IPS-15b (cell line): ENCODE results near the gene ASB2.

Experiments used
- H3K27me3 ChIP-seq: one replicate; pipeline ENCODE4 v1.6.1; 2013; ENCODE audit warnings: low read length; ENCODE audit not compliant: control insufficient read depth, insufficient read depth
- H3K36me3 ChIP-seq: one replicate; pipeline ENCODE4 v1.6.1; 2013; ENCODE audit warnings: low read length; ENCODE audit not compliant: control insufficient read depth, insufficient read depth
- H3K4me1 ChIP-seq: one replicate; pipeline ENCODE4 v1.6.1; 2013; ENCODE audit warnings: mild to moderate bottlenecking, low read length; ENCODE audit not compliant: control insufficient read depth, insufficient read depth
- H3K4me3 ChIP-seq: one replicate; pipeline ENCODE4 v1.5.1; 2013; ENCODE audit warnings: low read depth, low read length
- H3K9ac ChIP-seq: one replicate; pipeline ENCODE4 v1.6.1; 2013; ENCODE audit warnings: low read depth, mild to moderate bottlenecking, low read length
- H3K9me3 ChIP-seq: one replicate; pipeline ENCODE4 v1.6.1; 2013; ENCODE audit warnings: mild to moderate bottlenecking, low read length; ENCODE audit not compliant: control insufficient read depth, insufficient read depth

ASB2 gene

GRCh38 chr14:93964820-93965286 lies 11.5 kb downstream of the ASB2 start:
- H3K27me3 ChIP-seq: no peaks in the 10 kb centered on the region

DNA sequence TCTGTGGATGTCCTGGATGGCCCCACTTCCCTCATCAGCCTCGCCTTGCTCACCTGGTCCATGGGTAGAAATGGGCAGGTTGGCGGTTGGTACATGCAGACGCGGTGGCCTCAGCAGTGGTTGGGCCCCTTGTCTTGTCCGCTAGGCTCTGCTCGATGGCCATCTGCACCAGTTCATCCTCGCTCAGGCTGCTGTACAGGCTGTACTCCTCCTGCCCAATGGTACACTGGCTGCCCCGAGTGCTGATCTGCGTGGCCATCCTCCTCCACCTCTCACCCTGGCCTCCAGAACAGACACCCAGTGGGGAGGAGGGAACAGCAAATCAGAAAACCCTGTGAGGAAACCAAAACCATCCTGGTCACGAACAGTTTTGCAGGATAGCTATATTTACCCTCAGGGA lies 12.1 kb downstream of the ASB2 start:
- no peaks in the 10 kb centered on the region for H3K27me3 ChIP-seq
- H3K9ac ChIP-seq: no peak overlapping the region
- no peaks in the 10 kb centered on the region for H3K9me3 ChIP-seq
- H3K4me1 ChIP-seq: no peaks in the 10 kb centered on the region
- no peak overlapping the region for H3K4me3 ChIP-seq
- H3K36me3 ChIP-seq: no peaks in the 10 kb centered on the region

More at GRCh38 chr14:93964820-93965286, 11.5 kb downstream of the ASB2 start:
- no peak overlapping the region for H3K4me3 ChIP-seq
- H3K36me3 ChIP-seq: no peaks in the 10 kb centered on the region
- H3K4me1 ChIP-seq: no peaks in the 10 kb centered on the region
- H3K9me3 ChIP-seq: no peaks in the 10 kb centered on the region
- no peak overlapping the region for H3K9ac ChIP-seq

DNA sequence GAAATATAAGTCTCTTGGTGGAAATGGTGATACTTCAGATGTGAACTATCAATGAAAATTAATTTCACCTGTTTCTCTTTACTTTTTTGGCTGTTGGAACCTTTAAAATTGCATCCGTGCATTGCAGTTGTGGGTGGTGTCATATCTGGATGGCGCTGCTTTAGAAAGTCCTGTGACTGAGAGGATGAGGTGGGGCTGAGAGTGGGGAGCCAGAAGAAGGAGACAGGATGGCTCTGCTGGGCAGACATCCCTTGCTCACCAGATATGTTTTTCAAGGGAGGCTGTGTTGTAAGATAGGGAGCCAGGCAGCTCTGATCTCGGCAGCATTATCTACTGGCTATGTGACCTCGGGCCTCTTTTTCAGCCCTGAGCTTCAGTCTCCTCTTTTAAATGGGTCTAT lies 12.7 kb downstream of the ASB2 start:
- H3K9me3 ChIP-seq: no peaks in the 10 kb centered on the region
- H3K27me3 ChIP-seq: no peaks in the 10 kb centered on the region
- H3K36me3 ChIP-seq: no peaks in the 10 kb centered on the region
- no peaks in the 10 kb centered on the region for H3K4me1 ChIP-seq
- H3K9ac ChIP-seq: no peak overlapping the region
- no peak overlapping the region for H3K4me3 ChIP-seq

DNA sequence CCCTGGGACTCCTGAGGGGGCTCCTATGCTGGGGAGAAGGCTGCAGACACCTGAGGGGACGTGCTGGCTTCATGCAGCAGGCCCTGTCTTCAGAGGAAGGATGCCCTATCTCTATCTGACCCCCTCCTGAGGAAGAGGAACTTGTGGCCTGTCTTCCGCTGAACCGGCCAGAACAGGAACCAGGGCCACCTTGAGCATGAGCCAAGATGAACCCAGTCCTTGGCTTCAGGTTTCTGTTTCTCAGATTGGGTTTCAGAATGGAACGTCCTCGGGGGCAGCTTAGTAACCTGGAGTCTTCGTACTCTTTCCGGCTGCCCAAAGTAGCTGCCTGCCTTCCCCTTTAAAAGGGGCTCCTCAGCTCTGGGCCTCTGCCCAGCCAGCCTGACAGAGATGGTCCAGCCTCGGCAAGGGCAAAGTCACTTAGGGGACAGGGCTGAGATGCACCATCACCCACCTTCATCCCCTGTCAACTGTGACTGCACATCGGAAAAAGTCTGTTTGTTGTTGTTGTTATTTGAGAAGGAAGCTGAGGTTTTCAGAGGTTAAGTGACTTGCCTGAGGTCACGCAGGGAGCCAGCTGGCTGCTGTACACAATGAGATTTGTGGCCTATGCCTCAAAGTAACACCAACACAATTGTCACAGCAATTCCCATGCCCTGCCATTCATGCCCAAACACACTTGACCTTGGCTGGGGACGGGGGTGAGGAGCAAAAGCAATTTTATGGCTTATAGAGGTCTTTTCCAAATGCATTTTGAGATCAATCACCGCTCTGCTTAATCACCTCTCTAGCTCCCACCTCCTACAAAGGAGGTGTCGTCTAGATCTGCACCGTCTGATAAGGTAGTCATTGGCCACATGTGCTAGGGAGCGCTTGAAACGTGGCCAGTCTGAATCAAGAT lies 13.4 kb downstream of the ASB2 start:
- H3K4me1 ChIP-seq: no peaks in the 10 kb centered on the region
- no peak overlapping the region for H3K9ac ChIP-seq

DNA sequence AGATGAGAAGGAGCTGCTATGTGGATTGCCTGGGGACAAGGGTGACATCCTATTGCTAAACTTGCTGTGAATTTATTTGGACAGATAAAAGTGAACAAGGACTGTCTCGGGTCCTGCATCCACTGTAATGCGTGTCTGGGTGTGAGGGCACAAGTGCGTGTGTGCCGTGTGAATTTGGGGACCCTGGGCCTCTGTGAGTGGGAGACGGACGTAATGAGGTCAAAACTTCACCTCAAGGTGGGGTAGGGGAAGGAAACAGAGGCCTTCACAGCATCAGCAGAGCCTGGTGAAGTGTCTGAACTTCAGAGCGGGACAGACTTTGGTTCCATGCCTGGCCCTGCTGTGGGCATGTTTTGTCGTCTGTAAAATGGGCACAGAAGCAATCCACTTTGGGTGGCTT lies 14.8 kb downstream of the ASB2 start:
- Histone ChIP-seq H3K9ac (no peak overlapping the region), H3K4me1 (no peaks in the 10 kb centered on the region), H3K9me3 (no peaks in the 10 kb centered on the region), H3K27me3 (no peaks in the 10 kb centered on the region), H3K36me3 (no peaks in the 10 kb centered on the region), H3K4me3 (no peak overlapping the region)

More for the DNA sequence above, 13.4 kb downstream of the ASB2 start:
- no peaks in the 10 kb centered on the region for H3K27me3 ChIP-seq
- no peaks in the 10 kb centered on the region for H3K9me3 ChIP-seq
- no peaks in the 10 kb centered on the region for H3K36me3 ChIP-seq
- no peak overlapping the region for H3K4me3 ChIP-seq

GRCh38 chr14:93960774-93961438 lies 15.5 kb downstream of the ASB2 start:
- Histone ChIP-seq H3K4me3 (no peak overlapping the region), H3K9ac (no peak overlapping the region), H3K4me1 (peaks cover 1% of the 10 kb centered on the region), H3K9me3 (no peaks in the 10 kb centered on the region), H3K36me3 (no peaks in the 10 kb centered on the region), H3K27me3 (no peaks in the 10 kb centered on the region)

DNA sequence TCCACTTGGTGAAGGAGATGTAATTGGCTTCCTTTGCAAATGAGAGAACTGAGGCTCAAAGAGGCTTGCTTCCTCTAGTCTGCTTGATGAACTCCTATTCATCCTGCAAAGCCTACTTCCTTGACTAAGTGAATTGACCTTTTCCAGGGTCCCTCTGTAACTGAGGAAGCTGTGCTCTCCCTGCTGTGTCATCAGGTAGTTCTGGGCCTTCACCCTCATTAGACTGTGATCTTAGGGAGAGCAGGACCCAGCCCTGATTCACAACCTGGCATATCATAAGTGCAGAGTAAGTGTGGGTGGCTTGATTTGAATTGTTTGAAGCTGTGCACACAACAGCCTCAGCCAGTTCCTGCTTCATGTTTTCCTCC lies 16.3 kb downstream of the ASB2 start:
- Histone ChIP-seq H3K36me3 (no peaks in the 10 kb centered on the region), H3K4me1 (peaks cover 5% of the 10 kb centered on the region), H3K27me3 (no peaks in the 10 kb centered on the region), H3K9ac (no peak overlapping the region), H3K9me3 (no peaks in the 10 kb centered on the region), H3K4me3 (no peak overlapping the region)

- no peak overlapping the region for H3K9ac ChIP-seq
- no peak overlapping the region for H3K4me3 ChIP-seq
- no peaks in the 10 kb centered on the region for H3K36me3 ChIP-seq
- no peaks in the 10 kb centered on the region for H3K9me3 ChIP-seq
- peaks cover 5% of the 10 kb centered on the region for H3K4me1 ChIP-seq
- H3K27me3 ChIP-seq: no peaks in the 10 kb centered on the region
Observed at GRCh38 chr14:93959239-93960107, 16.9 kb downstream of the ASB2 start.

DNA sequence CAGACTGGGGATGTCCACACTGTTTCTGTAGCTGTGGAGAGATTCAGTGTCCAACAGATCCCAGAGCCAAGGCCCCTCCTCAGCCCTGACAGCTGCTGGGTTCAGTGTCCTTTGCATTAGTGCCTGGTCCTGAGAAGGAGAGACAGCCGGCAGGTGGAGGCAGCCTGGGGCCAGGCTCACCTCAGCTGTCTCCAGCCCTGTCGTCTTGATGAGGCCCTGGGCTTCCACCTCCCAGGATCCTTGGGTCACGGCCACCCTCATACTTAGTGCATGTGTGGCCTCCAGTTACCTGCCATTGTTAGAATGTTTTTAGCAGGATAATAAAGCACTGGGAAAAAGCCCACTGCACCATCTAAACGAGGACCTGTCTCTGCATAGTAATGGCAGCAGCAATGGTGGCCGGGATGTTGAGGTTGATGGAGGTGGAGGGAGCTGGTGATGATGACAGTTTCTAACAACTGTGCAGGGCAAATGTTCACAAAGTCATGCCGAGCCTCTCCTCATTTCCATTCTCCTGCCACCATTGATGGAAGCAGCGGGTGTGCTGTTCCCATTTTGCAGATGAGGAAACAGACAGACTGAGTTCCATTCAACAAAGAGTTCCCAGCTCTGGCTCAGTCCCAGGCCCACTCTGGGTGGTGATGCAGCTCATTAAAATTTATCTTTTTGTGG lies 17.7 kb downstream of the ASB2 start:
- H3K27me3 ChIP-seq: no peaks in the 10 kb centered on the region
- peaks cover 5% of the 10 kb centered on the region for H3K4me1 ChIP-seq
- H3K4me3 ChIP-seq: no peak overlapping the region
- no peaks in the 10 kb centered on the region for H3K9me3 ChIP-seq
- no peak overlapping the region for H3K9ac ChIP-seq
- no peaks in the 10 kb centered on the region for H3K36me3 ChIP-seq

- Histone ChIP-seq H3K4me1 (peaks cover 6% of the 10 kb centered on the region), H3K9me3 (no peaks in the 10 kb centered on the region), H3K36me3 (no peaks in the 10 kb centered on the region), H3K9ac (no peak overlapping the region), H3K27me3 (no peaks in the 10 kb centered on the region), H3K4me3 (no peak overlapping the region)
Observed at GRCh38 chr14:93957751-93958566, 18.4 kb downstream of the ASB2 start.
